PFSK-1 (cell line): ENCODE measurements around the gene TRIM44.

Experiments
- FOXP2 ChIP-seq: optimal IDR thresholded peaks from 2 replicates; pipeline ENCODE3; 2011; ENCODE audit warnings: borderline replicate concordance, control low read depth, inconsistent platforms; ENCODE audit not compliant: insufficient read depth; ENCODE audit errors: extremely low read length, extremely low read depth
- POLR2AphosphoS5 ChIP-seq: IDR thresholded peaks from 2 replicates; pipeline ENCODE4 v1.6.1; 2012; ENCODE audit warnings: low read depth, mild to moderate bottlenecking, control low read depth, low read length, moderate library complexity
- REST ChIP-seq, 2 experiments: IDR thresholded peaks; 2 replicates each; pipeline versions ENCODE4 v1.6.1 to v1.8.0; 2011 to 2012; ENCODE audit warnings: low read depth in 2 of 2, low read length in 2 of 2, control low read depth in 1 of 2, inconsistent platforms in 1 of 2, mild to moderate bottlenecking in 1 of 2, moderate library complexity in 1 of 2; ENCODE audit not compliant: insufficient read depth in 1 of 2
- SIN3A ChIP-seq: IDR thresholded peaks from 2 replicates; pipeline ENCODE4 v1.6.1; 2012; ENCODE audit warnings: mild to moderate bottlenecking, low read length, moderate library complexity, borderline replicate concordance; ENCODE audit not compliant: insufficient read depth
- TAF1 ChIP-seq: IDR thresholded peaks from 2 replicates; pipeline ENCODE4 v1.6.1; 2012; ENCODE audit warnings: low read length, control low read depth, borderline replicate concordance; ENCODE audit not compliant: insufficient read depth

Gene TRIM44

DNA sequence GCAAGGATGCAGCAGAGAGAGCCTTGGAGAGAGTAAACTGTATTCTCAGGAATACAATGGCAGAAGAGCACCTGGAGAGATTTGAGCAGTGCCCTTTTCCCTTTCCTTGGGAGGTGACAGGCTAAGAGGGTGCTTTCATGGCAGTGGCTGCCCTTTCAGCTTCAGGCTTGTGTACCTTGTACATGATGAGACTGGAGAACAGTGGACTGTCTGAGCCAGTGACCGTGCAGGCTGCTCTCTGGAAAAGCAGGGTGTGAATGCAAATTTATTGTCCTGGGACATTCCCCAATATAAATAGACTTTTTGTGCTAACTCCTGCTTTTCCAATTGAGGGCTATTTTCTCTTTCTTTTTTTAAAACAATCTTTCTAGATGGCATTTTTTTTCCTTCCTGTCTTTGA lies 99.3 kb downstream of the TRIM44 start:
- TF ChIP-seq FOXP2 (no peak), SIN3A (no peak), REST (IDR thresholded peaks at IDR 0.05; ENCODE audit: insufficient read depth in 1 of 2, low read depth in 2 of 2, low read length in 2 of 2) (no peak), TAF1 (no peak), POLR2AphosphoS5 (no peak)

GRCh38 chr11:35763301-35763700 lies 100.7 kb downstream of the TRIM44 start:
- TF ChIP-seq FOXP2 (no peak), SIN3A (no peak), TAF1 (no peak), REST (IDR thresholded peaks at IDR 0.05; ENCODE audit: insufficient read depth in 1 of 2, low read depth in 2 of 2, low read length in 2 of 2) (no peak), POLR2AphosphoS5 (no peak)

GRCh38 chr11:35763765-35764164 lies 101.2 kb downstream of the TRIM44 start:
- TF ChIP-seq SIN3A, result no peak
- no peak for TF ChIP-seq FOXP2
- no peak for TF ChIP-seq REST (IDR thresholded peaks at IDR 0.05; ENCODE audit: insufficient read depth in 1 of 2, low read depth in 2 of 2, low read length in 2 of 2)
- no peak for TF ChIP-seq POLR2AphosphoS5
- no peak for TF ChIP-seq TAF1

- TF ChIP-seq TAF1 (no peak), REST (IDR thresholded peaks at IDR 0.05; ENCODE audit: insufficient read depth in 1 of 2, low read depth in 2 of 2, low read length in 2 of 2) (no peak), FOXP2 (no peak), POLR2AphosphoS5 (no peak), SIN3A (no peak)
These were observed 101.8 kb downstream of the TRIM44 start for GRCh38 chr11:35764417-35764816.

DNA sequence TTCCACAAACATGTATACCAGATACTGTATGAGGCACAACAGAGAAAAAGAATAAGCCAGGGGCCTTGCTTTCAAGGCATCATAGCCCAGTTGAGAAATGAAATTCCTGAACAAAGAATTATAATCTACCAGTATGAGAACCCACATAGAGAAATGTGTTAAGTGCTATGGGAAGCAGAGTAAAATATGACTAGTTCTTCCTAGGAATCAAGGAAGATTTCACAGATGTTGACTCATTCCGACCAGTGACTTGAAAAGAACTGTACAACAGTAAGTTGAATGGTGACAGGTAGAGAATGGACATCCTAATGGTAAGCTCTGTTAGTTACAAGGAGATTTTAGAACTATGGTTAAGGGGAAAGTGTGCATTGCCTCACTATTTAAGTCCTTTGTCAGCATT lies 102.6 kb downstream of the TRIM44 start:
- TF ChIP-seq TAF1 (no peak), FOXP2 (no peak), POLR2AphosphoS5 (no peak), REST (IDR thresholded peaks at IDR 0.05; ENCODE audit: insufficient read depth in 1 of 2, low read depth in 2 of 2, low read length in 2 of 2) (no peak), SIN3A (no peak)
